NCI-H2081 treated with DMSO at 0.1 percent for 48 hours (cell line): ENCODE results near the gene UBE2L3.

ENCODE experiments used
- DNase-seq: peaks from one replicate; lab custom pipeline; 2025; lab: John Stamatoyannopoulos, UW

UBE2L3 gene

DNA sequence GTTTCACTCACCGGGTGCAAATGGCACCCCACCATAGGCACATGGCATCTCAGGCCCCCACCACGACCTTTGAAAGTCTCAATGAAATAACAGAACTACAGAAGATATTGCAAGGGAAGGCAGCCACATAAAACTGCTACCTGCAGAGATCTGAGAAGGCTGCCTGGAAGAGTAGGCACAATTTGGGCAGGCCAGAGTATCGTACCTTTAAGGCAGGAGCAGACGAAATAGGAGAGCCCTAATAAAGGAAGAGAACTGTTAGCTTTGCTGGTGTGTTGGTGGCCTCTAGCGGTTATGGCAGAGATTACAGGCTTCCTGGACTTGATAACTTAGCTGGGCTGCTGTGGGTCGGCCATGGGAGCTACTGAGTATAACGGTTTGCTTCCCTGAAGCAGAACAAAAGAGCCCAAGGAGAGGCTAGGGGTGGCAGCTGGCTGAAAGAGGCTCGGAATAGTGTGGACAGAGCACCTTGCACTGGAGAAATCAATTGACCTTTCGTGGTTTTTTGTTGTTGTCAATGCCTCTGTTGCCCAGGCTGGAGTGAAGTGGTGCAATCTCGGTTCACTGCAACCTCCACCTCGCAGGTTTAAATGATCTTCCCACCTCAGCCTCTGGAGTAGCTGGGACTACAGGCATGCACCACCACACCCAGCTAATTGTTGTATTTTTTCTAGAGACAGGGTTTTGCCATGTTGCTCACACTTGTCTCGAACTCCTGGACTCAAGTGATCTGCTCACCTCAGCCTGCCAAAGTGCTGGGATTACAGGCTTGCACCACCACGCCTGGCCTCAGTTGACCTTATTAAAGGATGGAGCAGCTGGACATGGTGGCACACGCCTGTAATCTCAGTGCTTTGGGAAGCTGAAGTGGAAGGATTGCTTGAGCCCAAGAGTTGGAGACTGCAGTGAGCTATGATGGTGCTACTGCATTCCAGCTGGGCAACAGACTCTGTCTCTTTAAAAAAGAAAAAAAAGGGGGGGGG is 79.4 kb downstream of the UBE2L3 start:
- DNase-seq, result no peak

GRCh38 chr22:21650280-21650679 is 82.8 kb downstream of the UBE2L3 start:
- no peak for DNase-seq

- no peak for DNase-seq
Observed at GRCh38 chr22:21650823-21651520, 83.5 kb downstream of the UBE2L3 start.

GRCh38 chr22:21651521-21652009 is 84.1 kb downstream of the UBE2L3 start:
- no peak for DNase-seq

DNA sequence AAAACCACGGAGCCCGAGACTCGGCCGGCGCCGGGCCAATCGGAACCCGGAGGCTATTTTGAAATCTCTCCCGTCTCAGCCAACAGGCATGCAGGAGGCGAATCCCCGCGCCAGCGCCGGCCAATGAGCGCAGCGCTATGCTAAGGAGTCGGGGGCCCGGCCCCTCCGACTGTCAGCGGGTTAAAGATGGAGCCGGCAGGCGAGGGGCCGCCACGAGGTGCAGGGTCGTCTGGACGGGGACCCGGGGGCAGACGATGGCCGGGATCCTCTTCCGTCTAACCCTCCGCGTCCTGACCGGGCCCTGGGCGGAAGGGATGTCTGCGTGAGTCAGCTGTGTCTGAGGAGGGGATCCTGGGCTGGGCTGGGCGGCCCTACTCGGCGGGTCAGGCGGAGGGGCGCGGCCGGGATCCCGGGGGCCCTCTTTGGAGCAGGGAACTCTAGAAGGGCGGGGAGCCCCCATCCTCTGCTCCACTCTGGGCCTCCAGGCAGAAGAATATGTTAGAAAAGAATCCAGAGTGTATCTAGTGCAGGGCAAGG is 84.6 kb downstream of the UBE2L3 start:
- DNase-seq, result peak; percentile 35

DNA sequence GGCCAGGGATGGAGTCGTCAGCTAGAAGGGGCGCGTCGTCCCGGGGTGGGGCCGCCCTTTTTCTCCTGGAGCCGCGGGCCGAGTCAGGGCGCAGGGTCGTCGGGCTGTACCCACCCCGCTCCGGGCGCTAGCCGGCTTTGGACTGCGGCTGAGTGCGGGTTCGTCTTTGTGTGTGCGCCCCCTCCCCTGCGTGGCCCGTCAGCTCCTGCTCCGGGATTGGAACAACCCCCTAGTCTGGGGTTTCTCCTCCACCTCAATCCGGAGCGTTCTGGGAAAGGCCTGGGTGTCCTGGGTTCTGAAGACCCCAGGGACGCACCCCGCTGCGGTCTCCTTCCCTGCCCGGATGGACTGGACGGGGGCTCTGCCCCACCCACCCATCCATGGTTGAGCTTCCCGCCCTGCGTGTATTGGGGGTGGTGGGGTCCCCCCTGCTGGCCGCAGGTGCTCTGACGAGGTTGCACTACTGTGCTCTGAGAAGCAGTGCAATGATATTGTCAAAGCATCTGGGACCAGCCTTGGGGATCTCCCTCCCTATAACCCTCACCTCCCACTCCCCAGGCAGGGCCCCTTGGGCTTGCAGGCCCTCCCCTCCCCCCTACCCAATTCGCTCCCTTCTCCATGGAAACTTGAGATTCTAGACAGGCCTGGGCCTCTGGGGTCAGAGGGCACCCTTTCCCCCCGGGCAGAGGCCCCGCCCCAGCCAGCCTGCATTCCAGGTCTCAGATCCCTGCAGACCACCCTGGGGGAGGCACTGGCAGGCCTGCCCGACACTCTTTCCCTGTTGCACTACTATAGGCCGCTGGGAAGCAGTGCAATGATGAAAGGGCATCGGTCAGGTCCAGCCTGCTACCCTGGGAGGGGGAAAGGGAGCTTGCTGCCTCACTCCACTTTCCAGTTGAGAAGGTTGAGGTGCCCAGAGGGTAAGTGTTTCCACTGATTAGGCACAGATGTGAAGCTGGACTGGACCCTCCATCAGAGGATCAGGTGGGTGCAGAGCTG is 85.3 kb downstream of the UBE2L3 start:
- DNase-seq, result no peak

DNA sequence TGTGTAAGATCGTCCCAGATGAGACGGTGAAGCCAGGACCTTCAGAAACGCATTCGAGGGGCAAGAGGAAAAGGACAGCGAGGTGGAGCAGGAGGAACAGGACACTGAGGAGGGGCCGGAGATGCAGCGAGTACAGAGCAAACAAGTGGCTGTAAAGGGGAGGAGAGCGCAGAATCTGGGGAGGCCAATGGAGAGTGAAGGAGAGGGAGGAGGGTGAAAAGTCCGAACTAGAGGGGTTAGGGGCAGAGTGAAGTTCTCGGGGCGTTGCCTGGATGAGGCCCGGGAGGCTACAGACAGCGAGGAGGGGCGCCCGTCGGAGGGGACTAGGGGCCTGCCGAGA is 89.5 kb downstream of the UBE2L3 start:
- no peak for DNase-seq

- no peak for DNase-seq
Observed at GRCh38 chr22:21657360-21658032, 90.0 kb downstream of the UBE2L3 start.

DNA sequence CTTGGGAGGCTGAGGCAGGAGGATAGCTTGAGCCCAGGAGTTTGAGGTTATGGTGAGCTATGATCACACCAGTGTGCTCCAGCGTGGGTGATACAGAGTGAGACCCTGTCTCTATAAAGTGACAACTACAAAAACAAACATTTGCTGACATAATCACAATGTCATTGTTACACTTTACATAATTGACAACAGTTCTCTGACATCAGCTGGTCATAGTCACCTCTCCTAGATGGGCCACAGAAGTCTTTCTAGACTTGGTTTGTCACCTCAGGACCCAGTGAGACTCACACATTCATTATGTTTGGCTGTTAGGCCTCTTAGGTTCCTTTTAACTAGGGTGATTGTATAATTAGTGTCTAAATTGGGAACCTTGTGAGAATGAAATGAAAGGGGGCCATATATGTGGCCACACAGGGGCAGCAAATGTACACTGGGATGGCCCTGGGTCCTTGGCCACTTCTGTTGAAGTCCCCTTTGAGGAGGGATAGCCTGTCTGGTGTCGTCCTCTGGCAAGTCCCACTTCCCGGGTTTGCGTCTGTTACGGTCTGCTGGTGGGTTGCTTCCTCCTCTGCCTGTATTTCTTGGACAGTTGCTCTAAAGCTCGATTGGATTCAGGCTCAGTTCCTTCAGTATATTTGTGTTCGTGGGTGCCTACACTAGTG is 92.5 kb downstream of the UBE2L3 start:
- no peak for DNase-seq

- DNase-seq, result no peak
Observed at GRCh38 chr22:21660904-21661303, 93.4 kb downstream of the UBE2L3 start.

- no peak for DNase-seq
Observed at GRCh38 chr22:21661991-21662390, 94.5 kb downstream of the UBE2L3 start.

DNA sequence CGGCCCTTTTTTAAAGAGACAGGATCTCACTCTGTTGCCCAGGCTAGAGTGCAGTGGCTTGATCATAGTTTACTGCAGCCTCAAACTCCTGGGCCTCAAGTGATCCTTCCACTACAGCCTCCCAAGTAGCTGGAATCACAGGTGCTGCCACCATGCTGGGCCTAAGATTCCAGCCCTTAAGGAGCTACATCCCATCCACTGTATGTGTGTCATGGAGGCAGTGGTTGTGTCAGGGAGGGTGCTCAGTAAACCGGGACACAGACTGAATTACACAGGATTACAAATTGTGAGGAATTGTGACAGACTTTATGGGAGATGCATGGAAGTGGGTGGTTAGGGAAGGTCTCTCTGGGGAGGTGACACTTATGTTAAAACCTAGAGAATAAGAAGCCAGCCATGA is 96.2 kb downstream of the UBE2L3 start:
- DNase-seq, result no peak

DNA sequence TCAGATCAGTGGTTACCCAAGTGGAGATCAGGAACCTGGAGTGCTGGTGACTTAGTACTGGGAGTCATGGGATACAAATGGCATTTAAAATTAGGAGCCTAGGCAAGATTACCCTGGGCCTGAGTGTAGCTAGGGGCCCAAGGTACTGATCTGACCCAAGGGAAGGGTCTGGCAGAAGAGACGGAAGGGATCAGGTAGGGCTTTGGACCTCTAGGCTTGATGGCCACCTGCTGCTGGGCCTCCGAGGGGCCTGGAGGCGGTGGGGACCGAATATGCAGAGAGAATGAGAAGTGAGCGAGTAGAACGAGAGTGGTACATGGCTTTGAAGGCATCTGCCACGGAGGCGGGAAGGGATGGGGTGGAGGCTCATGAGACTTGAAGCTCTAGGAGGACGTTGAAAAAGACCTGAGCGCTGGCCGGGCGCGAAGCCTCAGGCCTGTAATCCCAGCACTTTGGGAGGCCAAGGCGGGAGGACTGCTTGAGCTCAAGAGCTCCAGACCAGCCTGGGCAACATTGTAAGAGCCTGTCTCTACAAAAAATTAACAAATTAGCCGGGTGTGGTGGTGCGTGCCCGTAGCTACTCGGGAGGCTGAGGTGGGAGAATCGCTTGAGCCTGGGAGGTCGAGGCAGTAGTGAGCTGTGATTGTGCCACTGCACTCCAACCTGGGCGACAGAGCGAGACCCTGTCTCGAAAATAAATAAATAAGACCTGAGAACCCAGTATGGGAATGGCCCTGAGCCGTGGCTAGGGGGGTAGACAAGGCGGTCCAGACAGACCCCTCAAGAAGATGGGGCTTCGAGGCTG is 97.7 kb downstream of the UBE2L3 start:
- DNase-seq, result no peak

GRCh38 chr22:21666786-21667185 is 99.3 kb downstream of the UBE2L3 start:
- no peak for DNase-seq

DNA sequence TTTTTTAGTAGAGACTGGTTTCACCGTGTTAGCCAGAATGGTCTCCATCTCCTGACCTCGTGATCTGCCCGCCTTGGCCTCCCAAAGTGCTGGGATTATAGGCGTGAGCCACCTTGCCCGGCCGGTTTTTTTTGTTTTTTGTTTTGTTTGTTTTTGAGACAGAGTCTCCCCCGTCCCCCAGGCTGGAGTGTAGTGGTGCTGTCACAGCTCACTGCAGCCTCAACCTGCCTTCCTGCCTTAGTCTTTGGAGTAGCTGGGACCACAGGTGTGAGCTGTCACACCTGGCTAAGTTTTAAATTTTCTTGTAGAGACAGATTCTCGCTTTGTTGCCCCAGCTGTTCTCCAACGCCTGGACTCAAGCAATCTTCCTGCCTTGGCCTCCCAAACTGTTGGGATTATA is 101.5 kb downstream of the UBE2L3 start:
- DNase-seq, result no peak

GRCh38 chr22:21672107-21672629 is 104.7 kb downstream of the UBE2L3 start:
- no peak for DNase-seq
